HFFc6 (cell line): Measurements from ENCODE around the gene CYP3A7. TPM values are rescaled to one million over a fixed set of nuclear protein-coding genes. Genes with fewer than 3 reads are reported as not detected.
"Not testable (repeated sequence)": the region's sequence is repeated elsewhere in the genome, so short reads cannot be mapped to it uniquely, and the experiment has no call there.

Source experiments
- DNase-seq: peaks from one replicate; pipeline ENCODE4 v3.0.0-alpha.2; 2018
- H3K27ac Mint-ChIP-seq: 2 replicates; pipeline ENCODE4 v1.8.0; 2020; ENCODE audit warnings: mild to moderate bottlenecking, mixed read lengths
- H3K27me3 Mint-ChIP-seq: 2 replicates; pipeline ENCODE4 v1.8.0; 2021; ENCODE audit warnings: mild to moderate bottlenecking, moderate library complexity, mixed read lengths; ENCODE audit not compliant: insufficient read depth
- H3K36me3 Mint-ChIP-seq: 2 replicates; pipeline ENCODE4 v1.8.0; 2021; ENCODE audit warnings: low read depth, mixed read lengths
- H3K4me1 Mint-ChIP-seq: 2 replicates; pipeline ENCODE4 v1.8.0; 2020; ENCODE audit warnings: low read depth, mixed read lengths
- H3K4me3 Mint-ChIP-seq: 2 replicates; pipeline ENCODE4 v1.8.0; 2020; ENCODE audit warnings: mild to moderate bottlenecking, moderate library complexity, mixed read lengths
- H3K9me3 Mint-ChIP-seq: 2 replicates; pipeline ENCODE4 v1.8.0; 2020; ENCODE audit warnings: mild to moderate bottlenecking, mixed read lengths
- total RNA-seq, 6 experiments: library from RNA; stranded (reverse); fragmentation: NEBNext Ultra II Directional; extraction: Animal tissue kit (Norgen Biotek cat#: 25700); gene quantifications; 2 replicates in 1 of 6; 3 replicates in 5 of 6; pipeline ENCODE4 v1.2.3, GENCODE V29; 2021
- TF ChIP-seq, protein P1 (sequence below): fragments of 200-600 bp; sonication (generic); IDR thresholded peaks from 2 replicates; pipeline ENCODE4 v1.5.0; 2021; ENCODE audit warnings: antibody characterized with exemption, mild to moderate bottlenecking

The CYP3A7 gene
- total RNA-seq, 6 experiments from 2014 or later: 0.09 TPM; not detected in 5

DNA sequence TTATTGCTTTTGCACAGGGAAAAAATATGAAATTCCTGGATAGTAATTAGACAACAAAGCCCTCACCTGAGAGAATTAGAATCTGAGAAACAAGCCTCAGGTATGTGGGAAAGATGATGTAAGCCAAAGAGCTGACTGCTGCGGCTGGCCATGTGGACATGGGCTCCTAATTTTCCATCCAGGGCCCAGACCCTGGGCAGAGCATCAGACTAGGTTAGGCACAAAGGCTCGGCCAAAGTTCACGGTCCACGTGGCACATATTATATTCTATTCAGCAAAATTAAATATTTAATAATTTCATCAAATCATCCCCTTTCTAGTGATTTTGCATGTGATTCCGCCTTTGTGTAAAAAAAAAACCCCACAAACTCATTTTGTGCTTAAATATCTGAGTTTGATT, 43.9 kb upstream of the CYP3A7 start:
- Mint-ChIP-seq H3K27ac (no peak overlapping the region), H3K27me3 (peaks cover 17% of the 10 kb centered on the region; the same call in 1 of the 2 replicates), H3K9me3 (no peaks in the 10 kb centered on the region), H3K4me3 (no peak overlapping the region), H3K4me1 (no peaks in the 10 kb centered on the region), H3K36me3 (no peaks in the 10 kb centered on the region)
- DNase-seq: no peak
- TF ChIP-seq, protein P1, sequence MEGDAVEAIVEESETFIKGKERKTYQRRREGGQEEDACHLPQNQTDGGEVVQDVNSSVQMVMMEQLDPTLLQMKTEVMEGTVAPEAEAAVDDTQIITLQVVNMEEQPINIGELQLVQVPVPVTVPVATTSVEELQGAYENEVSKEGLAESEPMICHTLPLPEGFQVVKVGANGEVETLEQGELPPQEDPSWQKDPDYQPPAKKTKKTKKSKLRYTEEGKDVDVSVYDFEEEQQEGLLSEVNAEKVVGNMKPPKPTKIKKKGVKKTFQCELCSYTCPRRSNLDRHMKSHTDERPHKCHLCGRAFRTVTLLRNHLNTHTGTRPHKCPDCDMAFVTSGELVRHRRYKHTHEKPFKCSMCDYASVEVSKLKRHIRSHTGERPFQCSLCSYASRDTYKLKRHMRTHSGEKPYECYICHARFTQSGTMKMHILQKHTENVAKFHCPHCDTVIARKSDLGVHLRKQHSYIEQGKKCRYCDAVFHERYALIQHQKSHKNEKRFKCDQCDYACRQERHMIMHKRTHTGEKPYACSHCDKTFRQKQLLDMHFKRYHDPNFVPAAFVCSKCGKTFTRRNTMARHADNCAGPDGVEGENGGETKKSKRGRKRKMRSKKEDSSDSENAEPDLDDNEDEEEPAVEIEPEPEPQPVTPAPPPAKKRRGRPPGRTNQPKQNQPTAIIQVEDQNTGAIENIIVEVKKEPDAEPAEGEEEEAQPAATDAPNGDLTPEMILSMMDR: no peak

DNA sequence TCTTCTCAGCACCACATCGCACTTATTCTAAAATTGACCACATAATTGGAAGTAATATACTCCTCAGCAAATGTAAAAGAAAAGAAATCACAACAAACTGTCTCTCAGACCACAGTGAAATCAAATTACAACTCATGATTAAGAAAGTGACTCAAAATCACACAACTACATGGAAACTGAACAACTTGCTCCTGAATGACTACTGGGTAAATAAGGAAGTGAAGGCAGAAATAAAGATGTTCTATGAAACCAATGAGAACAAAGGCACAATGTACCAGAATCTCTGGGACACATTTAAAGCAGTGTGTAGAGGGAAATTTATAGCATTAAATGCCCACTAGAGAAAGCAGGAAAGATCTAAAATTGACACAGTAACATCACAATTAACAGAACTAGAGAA, 38.4 kb upstream of the CYP3A7 start:
- not testable (repeated sequence) for H3K4me1 Mint-ChIP-seq, H3K9me3 Mint-ChIP-seq, DNase-seq, H3K36me3 Mint-ChIP-seq, H3K27ac Mint-ChIP-seq, H3K4me3 Mint-ChIP-seq
- peaks cover 17% of the 10 kb centered on the region for H3K27me3 Mint-ChIP-seq

GRCh38 chr7:99772565-99772964, 37.6 kb upstream of the CYP3A7 start:
- DNase-seq: no peak
- peaks cover 15% of the 10 kb centered on the region for H3K27me3 Mint-ChIP-seq
- no peaks in the 10 kb centered on the region for H3K9me3 Mint-ChIP-seq
- H3K36me3 Mint-ChIP-seq: no peaks in the 10 kb centered on the region
- no peak overlapping the region for H3K27ac Mint-ChIP-seq
- TF ChIP-seq, protein P1: no peak
- H3K4me1 Mint-ChIP-seq: no peaks in the 10 kb centered on the region
- H3K4me3 Mint-ChIP-seq: no peak overlapping the region

- not testable (repeated sequence) for H3K9me3 Mint-ChIP-seq, H3K27ac Mint-ChIP-seq, H3K36me3 Mint-ChIP-seq, H3K4me1 Mint-ChIP-seq, DNase-seq, H3K27me3 Mint-ChIP-seq, H3K4me3 Mint-ChIP-seq
Observed at GRCh38 chr7:99769494-99769893, 34.5 kb upstream of the CYP3A7 start.

- Mint-ChIP-seq H3K36me3 (no peaks in the 10 kb centered on the region), H3K9me3 (no peaks in the 10 kb centered on the region), H3K27ac (no peak overlapping the region), H3K27me3 (peaks cover 3% of the 10 kb centered on the region), H3K4me3 (no peak overlapping the region), H3K4me1 (no peaks in the 10 kb centered on the region)
- DNase-seq: no peak
- TF ChIP-seq, protein P1: no peak
Observed at GRCh38 chr7:99768471-99768870, 33.5 kb upstream of the CYP3A7 start.

- H3K4me1 Mint-ChIP-seq: no peaks in the 10 kb centered on the region
- H3K27ac Mint-ChIP-seq: no peak overlapping the region
- H3K27me3 Mint-ChIP-seq: peaks cover 3% of the 10 kb centered on the region
- DNase-seq: no peak
- no peaks in the 10 kb centered on the region for H3K36me3 Mint-ChIP-seq
- TF ChIP-seq, protein P1: no peak
- no peak overlapping the region for H3K4me3 Mint-ChIP-seq
- H3K9me3 Mint-ChIP-seq: no peaks in the 10 kb centered on the region
Observed at GRCh38 chr7:99767662-99768061, 32.7 kb upstream of the CYP3A7 start.

DNA sequence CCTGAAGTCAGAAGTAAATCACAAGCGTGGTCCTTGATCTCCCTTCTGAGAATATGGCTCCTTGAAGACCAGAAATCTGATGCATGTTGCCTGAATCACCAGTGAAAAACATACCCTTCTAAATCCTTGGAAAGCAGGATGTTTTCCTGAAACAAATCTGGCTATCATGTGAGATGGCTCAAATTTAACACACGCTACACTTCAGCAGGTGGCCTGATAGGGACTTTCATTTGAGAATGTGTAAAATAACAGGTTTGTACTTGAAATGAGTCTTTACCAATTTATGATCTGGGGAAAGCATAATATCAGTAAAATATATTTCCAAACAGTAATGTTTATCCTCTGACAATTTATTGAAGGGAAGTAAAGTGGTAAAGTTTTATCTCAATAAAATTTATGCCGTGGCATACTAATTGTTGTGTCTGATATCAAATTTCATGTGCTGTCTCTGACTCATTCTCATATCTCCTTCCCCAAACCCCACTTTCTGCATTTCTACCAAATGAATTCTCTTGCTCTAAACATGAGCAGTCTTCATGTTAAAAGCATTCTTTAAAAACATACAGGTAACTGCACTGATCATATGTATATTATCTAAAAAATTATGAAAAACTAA, 31.6 kb upstream of the CYP3A7 start:
- no peaks in the 10 kb centered on the region for H3K4me1 Mint-ChIP-seq
- peaks cover 8% of the 10 kb centered on the region for H3K27me3 Mint-ChIP-seq
- DNase-seq: no peak
- no peaks in the 10 kb centered on the region for H3K9me3 Mint-ChIP-seq
- TF ChIP-seq, protein P1: no peak
- no peak overlapping the region for H3K27ac Mint-ChIP-seq
- H3K4me3 Mint-ChIP-seq: no peak overlapping the region
- no peaks in the 10 kb centered on the region for H3K36me3 Mint-ChIP-seq
